Liver (tissue), 9 donors: ENCODE results near the gene RGS14. TPM values are rescaled to one million over a fixed set of nuclear protein-coding genes. Genes with fewer than 3 reads are reported as not detected.

Experiments used
- DNase-seq: peaks from one replicate; pipeline ENCODE4 v3.0.0-alpha.2; 2017; ENCODE audit warnings: low spot score
- H3K27ac ChIP-seq, 2 donors: one replicate each; pipeline ENCODE4 v1.7.0; 2013; ENCODE audit warnings: inconsistent platforms in 2 of 2, low read length in 2 of 2, control low read depth in 1 of 2, low read depth in 1 of 2, mild to moderate bottlenecking in 1 of 2
- H3K27me3 ChIP-seq, 4 donors: one replicate each; pipeline versions ENCODE4 v1.6.1 to v1.7.0; 2013; ENCODE audit warnings: low read length in 3 of 4, inconsistent platforms in 1 of 4, mild to moderate bottlenecking in 1 of 4, moderate library complexity in 1 of 4; ENCODE audit not compliant: control insufficient read depth in 4 of 4, insufficient read depth in 4 of 4
- H3K36me3 ChIP-seq, 4 donors: one replicate each; pipeline versions ENCODE4 v1.6.1 to v1.7.0; 2013; ENCODE audit warnings: low read length in 3 of 4, mild to moderate bottlenecking in 3 of 4, low read depth in 1 of 4, moderate library complexity in 1 of 4; ENCODE audit not compliant: control insufficient read depth in 4 of 4, insufficient read depth in 3 of 4
- H3K4me1 ChIP-seq, 4 donors: one replicate each; pipeline versions ENCODE4 v1.6.1 to v1.7.0; 2013; ENCODE audit warnings: low read length in 3 of 4, mild to moderate bottlenecking in 3 of 4, moderate library complexity in 1 of 4; ENCODE audit not compliant: control insufficient read depth in 4 of 4, insufficient read depth in 4 of 4
- H3K4me3 ChIP-seq, 3 donors: one replicate each; pipeline versions ENCODE4 v1.6.1 to v1.7.0; 2013; ENCODE audit warnings: low read length in 3 of 3, control low read depth in 1 of 3, low read depth in 1 of 3, mild to moderate bottlenecking in 1 of 3
- H3K9ac ChIP-seq, 2 donors: one replicate each; pipeline ENCODE4 v1.7.0; 2013; ENCODE audit warnings: low read length in 2 of 2, mild to moderate bottlenecking in 2 of 2, moderate library complexity in 2 of 2, control low read depth in 1 of 2, low read depth in 1 of 2
- H3K9me3 ChIP-seq, 4 donors: one replicate each; pipeline versions ENCODE4 v1.6.1 to v1.7.0; 2013; ENCODE audit warnings: low read length in 3 of 4; ENCODE audit not compliant: control insufficient read depth in 4 of 4
- EGR1 ChIP-seq, 2 donors: IDR thresholded peaks; 2 replicates each; pipeline ENCODE4 v1.6.1; 2016 to 2018; ENCODE audit warnings: antibody characterized with exemption in 2 of 2, low read depth in 2 of 2
- FOXA1 ChIP-seq: IDR thresholded peaks from 2 replicates; pipeline ENCODE4 v1.6.1; 2016; ENCODE audit warnings: antibody characterized with exemption
- FOXA2 ChIP-seq: IDR thresholded peaks from 2 replicates; pipeline ENCODE4 v1.6.1; 2016; ENCODE audit warnings: antibody characterized with exemption
- GABPA ChIP-seq, 2 donors: IDR thresholded peaks in 1 of 2; conservative IDR thresholded peaks in 1 of 2; 2 replicates each; pipeline ENCODE4 v1.6.1; 2016; ENCODE audit warnings: antibody characterized with exemption in 2 of 2, mild to moderate bottlenecking in 1 of 2, moderate library complexity in 1 of 2
- HNF4A ChIP-seq, 2 donors: conservative IDR thresholded peaks; 2 replicates each; pipeline ENCODE4 v1.6.1; 2016; ENCODE audit warnings: antibody characterized with exemption in 2 of 2, mild to moderate bottlenecking in 2 of 2
- HNF4G ChIP-seq: IDR thresholded peaks from 2 replicates; pipeline ENCODE4 v1.6.1; 2016; ENCODE audit warnings: antibody characterized with exemption
- JUND ChIP-seq, 2 donors: IDR thresholded peaks; 2 replicates each; pipeline ENCODE4 v1.6.1; 2016; ENCODE audit warnings: antibody characterized with exemption in 2 of 2
- NR2F2 ChIP-seq: IDR thresholded peaks from 2 replicates; pipeline ENCODE4 v1.6.1; 2016; ENCODE audit warnings: antibody characterized with exemption
- RAD21 ChIP-seq, 2 donors: IDR thresholded peaks; 2 replicates each; pipeline ENCODE4 v1.6.1; 2016; ENCODE audit warnings: antibody characterized with exemption in 2 of 2, mild to moderate bottlenecking in 2 of 2
- RXRA ChIP-seq, 2 donors: IDR thresholded peaks; 2 replicates each; pipeline ENCODE4 v1.6.1; 2017 to 2018; ENCODE audit warnings: antibody characterized with exemption in 2 of 2, mild to moderate bottlenecking in 1 of 2
- SP1 ChIP-seq: IDR thresholded peaks from 2 replicates; pipeline ENCODE4 v1.6.1; 2018; ENCODE audit warnings: antibody characterized with exemption, mild to moderate bottlenecking
- TAF1 ChIP-seq: conservative IDR thresholded peaks from 2 replicates; pipeline ENCODE4 v1.6.1; 2016; ENCODE audit warnings: antibody characterized with exemption, mild to moderate bottlenecking
- YY1 ChIP-seq: IDR thresholded peaks from 2 replicates; pipeline ENCODE4 v1.6.1; 2016; ENCODE audit warnings: antibody characterized with exemption, mild to moderate bottlenecking
- ZBTB33 ChIP-seq: IDR thresholded peaks from 2 replicates; pipeline ENCODE4 v1.6.1; 2016; ENCODE audit warnings: antibody characterized with exemption
- WGBS: extraction: QIAGEN DNeasy Blood & Tissue Kit; methylation state at CpG from one replicate; pipeline ENCODE4 v1.1.7; 2013; 5-methylcytosine and 5-hydroxymethylcytosine counted together
- polyA plus RNA-seq, 2 donors: library from polyadenylated mRNA; stranded (reverse) in 1 of 2; unstranded in 1 of 2; fragments of 200-250 nt in 1 of 2; fragments of >200 nt in 1 of 2; fragmentation: Nextera tagmentation in 1 of 2; extraction: Ambion mirVana in 1 of 2; gene quantifications; one replicate each; pipeline versions ENCODE4 v1.2.1 to v1.2.3, GENCODE V29; 2013 to 2015
- total RNA-seq, 2 donors: library from RNA; depleted of rRNA; stranded (reverse); fragments of >200 nt; gene quantifications; one replicate each; pipeline ENCODE4 v1.2.3, GENCODE V29; 2014
- TF ChIP-seq, protein P1 (sequence below): IDR thresholded peaks from 2 replicates; pipeline ENCODE4 v1.6.1; 2016; ENCODE audit warnings: antibody characterized with exemption, mild to moderate bottlenecking
- TF ChIP-seq, protein P2 (sequence below): fragments of 150-350 bp; IDR thresholded peaks from 2 replicates; pipeline ENCODE4 v1.5.1; 2017; ENCODE audit warnings: improper control_type of control experiment, low read depth, low read length; ENCODE audit not compliant: missing input control
- TF ChIP-seq, protein P3 (sequence below): IDR thresholded peaks from 2 replicates; pipeline ENCODE4 v1.6.1; 2016; ENCODE audit warnings: antibody characterized with exemption
- TF ChIP-seq, protein P4 (sequence below): IDR thresholded peaks from 2 replicates; pipeline ENCODE4 v1.6.1; 2016; ENCODE audit warnings: antibody characterized with exemption
- donor health status: healthy.
- donor health status: healthy.
- donor health status: healthy.
- donor health status: healthy.
- donor health status: healthy.

Gene RGS14, protein sequence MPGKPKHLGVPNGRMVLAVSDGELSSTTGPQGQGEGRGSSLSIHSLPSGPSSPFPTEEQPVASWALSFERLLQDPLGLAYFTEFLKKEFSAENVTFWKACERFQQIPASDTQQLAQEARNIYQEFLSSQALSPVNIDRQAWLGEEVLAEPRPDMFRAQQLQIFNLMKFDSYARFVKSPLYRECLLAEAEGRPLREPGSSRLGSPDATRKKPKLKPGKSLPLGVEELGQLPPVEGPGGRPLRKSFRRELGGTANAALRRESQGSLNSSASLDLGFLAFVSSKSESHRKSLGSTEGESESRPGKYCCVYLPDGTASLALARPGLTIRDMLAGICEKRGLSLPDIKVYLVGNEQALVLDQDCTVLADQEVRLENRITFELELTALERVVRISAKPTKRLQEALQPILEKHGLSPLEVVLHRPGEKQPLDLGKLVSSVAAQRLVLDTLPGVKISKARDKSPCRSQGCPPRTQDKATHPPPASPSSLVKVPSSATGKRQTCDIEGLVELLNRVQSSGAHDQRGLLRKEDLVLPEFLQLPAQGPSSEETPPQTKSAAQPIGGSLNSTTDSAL
- total RNA-seq (10 to 100 TPM; 10.2 to 53.8 TPM), polyA plus RNA-seq (10 to 100 TPM; 30.7 to 35.8 TPM)

- 22% methylated on average over 37 of the region's 37 CpGs for WGBS
- peak within 1 kb of the TSS; percentile 56 to 81 (median 59) for H3K4me3 ChIP-seq
- DNase-seq = no peak
- no peaks in the 10 kb centered on the region for H3K36me3 ChIP-seq
- no peaks in the 10 kb centered on the region for H3K9me3 ChIP-seq
- TF ChIP-seq TAF1 = no peak
- peak in 1 of 2 donors; percentile 47 for TF ChIP-seq GABPA (IDR thresholded peaks at IDR 0.05 in 1 of 2, conservative IDR thresholded peaks at IDR 0.05 in 1 of 2)
- TF ChIP-seq NR2F2 = no peak
- peak in 1 of 2 donors; percentile 45 for TF ChIP-seq RXRA (IDR thresholded peaks at IDR 0.05)
- TF ChIP-seq, protein P1, sequence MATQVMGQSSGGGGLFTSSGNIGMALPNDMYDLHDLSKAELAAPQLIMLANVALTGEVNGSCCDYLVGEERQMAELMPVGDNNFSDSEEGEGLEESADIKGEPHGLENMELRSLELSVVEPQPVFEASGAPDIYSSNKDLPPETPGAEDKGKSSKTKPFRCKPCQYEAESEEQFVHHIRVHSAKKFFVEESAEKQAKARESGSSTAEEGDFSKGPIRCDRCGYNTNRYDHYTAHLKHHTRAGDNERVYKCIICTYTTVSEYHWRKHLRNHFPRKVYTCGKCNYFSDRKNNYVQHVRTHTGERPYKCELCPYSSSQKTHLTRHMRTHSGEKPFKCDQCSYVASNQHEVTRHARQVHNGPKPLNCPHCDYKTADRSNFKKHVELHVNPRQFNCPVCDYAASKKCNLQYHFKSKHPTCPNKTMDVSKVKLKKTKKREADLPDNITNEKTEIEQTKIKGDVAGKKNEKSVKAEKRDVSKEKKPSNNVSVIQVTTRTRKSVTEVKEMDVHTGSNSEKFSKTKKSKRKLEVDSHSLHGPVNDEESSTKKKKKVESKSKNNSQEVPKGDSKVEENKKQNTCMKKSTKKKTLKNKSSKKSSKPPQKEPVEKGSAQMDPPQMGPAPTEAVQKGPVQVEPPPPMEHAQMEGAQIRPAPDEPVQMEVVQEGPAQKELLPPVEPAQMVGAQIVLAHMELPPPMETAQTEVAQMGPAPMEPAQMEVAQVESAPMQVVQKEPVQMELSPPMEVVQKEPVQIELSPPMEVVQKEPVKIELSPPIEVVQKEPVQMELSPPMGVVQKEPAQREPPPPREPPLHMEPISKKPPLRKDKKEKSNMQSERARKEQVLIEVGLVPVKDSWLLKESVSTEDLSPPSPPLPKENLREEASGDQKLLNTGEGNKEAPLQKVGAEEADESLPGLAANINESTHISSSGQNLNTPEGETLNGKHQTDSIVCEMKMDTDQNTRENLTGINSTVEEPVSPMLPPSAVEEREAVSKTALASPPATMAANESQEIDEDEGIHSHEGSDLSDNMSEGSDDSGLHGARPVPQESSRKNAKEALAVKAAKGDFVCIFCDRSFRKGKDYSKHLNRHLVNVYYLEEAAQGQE = no peak
- no peak for TF ChIP-seq EGR1 (IDR thresholded peaks at IDR 0.05; ENCODE audit: low read depth in 2 of 2)
- no peak for TF ChIP-seq SP1
- TF ChIP-seq FOXA1 = no peak
- TF ChIP-seq ZBTB33 = no peak
- TF ChIP-seq, protein P2, sequence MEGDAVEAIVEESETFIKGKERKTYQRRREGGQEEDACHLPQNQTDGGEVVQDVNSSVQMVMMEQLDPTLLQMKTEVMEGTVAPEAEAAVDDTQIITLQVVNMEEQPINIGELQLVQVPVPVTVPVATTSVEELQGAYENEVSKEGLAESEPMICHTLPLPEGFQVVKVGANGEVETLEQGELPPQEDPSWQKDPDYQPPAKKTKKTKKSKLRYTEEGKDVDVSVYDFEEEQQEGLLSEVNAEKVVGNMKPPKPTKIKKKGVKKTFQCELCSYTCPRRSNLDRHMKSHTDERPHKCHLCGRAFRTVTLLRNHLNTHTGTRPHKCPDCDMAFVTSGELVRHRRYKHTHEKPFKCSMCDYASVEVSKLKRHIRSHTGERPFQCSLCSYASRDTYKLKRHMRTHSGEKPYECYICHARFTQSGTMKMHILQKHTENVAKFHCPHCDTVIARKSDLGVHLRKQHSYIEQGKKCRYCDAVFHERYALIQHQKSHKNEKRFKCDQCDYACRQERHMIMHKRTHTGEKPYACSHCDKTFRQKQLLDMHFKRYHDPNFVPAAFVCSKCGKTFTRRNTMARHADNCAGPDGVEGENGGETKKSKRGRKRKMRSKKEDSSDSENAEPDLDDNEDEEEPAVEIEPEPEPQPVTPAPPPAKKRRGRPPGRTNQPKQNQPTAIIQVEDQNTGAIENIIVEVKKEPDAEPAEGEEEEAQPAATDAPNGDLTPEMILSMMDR = no peak
- TF ChIP-seq, protein P3, sequence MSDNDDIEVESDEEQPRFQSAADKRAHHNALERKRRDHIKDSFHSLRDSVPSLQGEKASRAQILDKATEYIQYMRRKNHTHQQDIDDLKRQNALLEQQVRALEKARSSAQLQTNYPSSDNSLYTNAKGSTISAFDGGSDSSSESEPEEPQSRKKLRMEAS = peak; percentile 68
- TF ChIP-seq RAD21 (IDR thresholded peaks at IDR 0.05) = no peak
- TF ChIP-seq HNF4G = no peak
- TF ChIP-seq FOXA2 = no peak
- TF ChIP-seq, protein P4, sequence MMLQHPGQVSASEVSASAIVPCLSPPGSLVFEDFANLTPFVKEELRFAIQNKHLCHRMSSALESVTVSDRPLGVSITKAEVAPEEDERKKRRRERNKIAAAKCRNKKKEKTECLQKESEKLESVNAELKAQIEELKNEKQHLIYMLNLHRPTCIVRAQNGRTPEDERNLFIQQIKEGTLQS = no peak
- TF ChIP-seq JUND (IDR thresholded peaks at IDR 0.05) = no peak
- peak in 1 of 2 donors; percentile 39 for TF ChIP-seq HNF4A (conservative IDR thresholded peaks at IDR 0.05)
- TF ChIP-seq YY1 = no peak
- H3K4me1 ChIP-seq = peaks cover 22 to 79% (median 66%) of the 10 kb centered on the region in 4 donors
- H3K27me3 ChIP-seq = no peaks in the 10 kb centered on the region
- H3K9ac ChIP-seq = peak within 1 kb of the TSS; percentile 32 to 48
- peak within 1 kb of the TSS; percentile 77 to 92 for H3K27ac ChIP-seq
Observed at GRCh38 chr5:177357459-177358351, at the start of gene RGS14. Gene RGS14, plus strand, starts transcription at chr5:177357924. Its CDS starts 101 bp downstream, at chr5:177358025.
